GM12873 (cell line): ENCODE measurements around the gene MCFD2.

ENCODE experiments used
- TF ChIP-seq, protein P1 (sequence below): IDR thresholded peaks from 2 replicates; pipeline ENCODE4 v1.5.1; 2012; ENCODE audit warnings: low read depth, mild to moderate bottlenecking, moderate library complexity, low read length, control low read depth; ENCODE audit not compliant: insufficient read depth; ENCODE audit errors: missing control alignments

MCFD2 gene

GRCh38 chr2:46879511-46879910, 36.1 kb downstream of the MCFD2 start:
- TF ChIP-seq, protein P1, sequence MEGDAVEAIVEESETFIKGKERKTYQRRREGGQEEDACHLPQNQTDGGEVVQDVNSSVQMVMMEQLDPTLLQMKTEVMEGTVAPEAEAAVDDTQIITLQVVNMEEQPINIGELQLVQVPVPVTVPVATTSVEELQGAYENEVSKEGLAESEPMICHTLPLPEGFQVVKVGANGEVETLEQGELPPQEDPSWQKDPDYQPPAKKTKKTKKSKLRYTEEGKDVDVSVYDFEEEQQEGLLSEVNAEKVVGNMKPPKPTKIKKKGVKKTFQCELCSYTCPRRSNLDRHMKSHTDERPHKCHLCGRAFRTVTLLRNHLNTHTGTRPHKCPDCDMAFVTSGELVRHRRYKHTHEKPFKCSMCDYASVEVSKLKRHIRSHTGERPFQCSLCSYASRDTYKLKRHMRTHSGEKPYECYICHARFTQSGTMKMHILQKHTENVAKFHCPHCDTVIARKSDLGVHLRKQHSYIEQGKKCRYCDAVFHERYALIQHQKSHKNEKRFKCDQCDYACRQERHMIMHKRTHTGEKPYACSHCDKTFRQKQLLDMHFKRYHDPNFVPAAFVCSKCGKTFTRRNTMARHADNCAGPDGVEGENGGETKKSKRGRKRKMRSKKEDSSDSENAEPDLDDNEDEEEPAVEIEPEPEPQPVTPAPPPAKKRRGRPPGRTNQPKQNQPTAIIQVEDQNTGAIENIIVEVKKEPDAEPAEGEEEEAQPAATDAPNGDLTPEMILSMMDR, result no peak

DNA sequence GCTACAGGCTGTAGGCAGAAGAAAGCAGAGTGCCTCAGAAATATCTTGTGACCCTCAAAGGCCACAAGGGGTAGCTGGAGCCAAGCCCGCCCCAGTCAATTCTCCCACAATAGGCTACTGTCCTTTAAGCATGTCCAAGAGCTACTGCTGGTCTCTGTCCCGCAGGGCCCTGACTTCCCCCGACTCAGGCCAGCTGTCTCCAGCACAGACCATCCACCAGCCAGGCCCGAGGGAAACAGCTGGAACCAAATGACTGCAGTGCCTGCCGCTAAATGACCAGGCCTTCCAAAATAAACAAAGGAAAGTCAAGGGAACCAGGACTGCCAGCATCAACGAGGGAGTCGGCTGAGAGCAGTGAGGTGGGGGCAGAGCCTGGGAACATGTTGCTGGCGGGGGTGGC, 36.7 kb downstream of the MCFD2 start:
- TF ChIP-seq, protein P1, result no peak

- TF ChIP-seq, protein P1, result no peak
These were observed 37.2 kb downstream of the MCFD2 start for GRCh38 chr2:46878240-46878877.

GRCh38 chr2:46877619-46878113, 37.9 kb downstream of the MCFD2 start:
- TF ChIP-seq, protein P1, result no peak

- TF ChIP-seq, protein P1, result peak; percentile 11
These were observed 38.7 kb downstream of the MCFD2 start for GRCh38 chr2:46876741-46877384.

DNA sequence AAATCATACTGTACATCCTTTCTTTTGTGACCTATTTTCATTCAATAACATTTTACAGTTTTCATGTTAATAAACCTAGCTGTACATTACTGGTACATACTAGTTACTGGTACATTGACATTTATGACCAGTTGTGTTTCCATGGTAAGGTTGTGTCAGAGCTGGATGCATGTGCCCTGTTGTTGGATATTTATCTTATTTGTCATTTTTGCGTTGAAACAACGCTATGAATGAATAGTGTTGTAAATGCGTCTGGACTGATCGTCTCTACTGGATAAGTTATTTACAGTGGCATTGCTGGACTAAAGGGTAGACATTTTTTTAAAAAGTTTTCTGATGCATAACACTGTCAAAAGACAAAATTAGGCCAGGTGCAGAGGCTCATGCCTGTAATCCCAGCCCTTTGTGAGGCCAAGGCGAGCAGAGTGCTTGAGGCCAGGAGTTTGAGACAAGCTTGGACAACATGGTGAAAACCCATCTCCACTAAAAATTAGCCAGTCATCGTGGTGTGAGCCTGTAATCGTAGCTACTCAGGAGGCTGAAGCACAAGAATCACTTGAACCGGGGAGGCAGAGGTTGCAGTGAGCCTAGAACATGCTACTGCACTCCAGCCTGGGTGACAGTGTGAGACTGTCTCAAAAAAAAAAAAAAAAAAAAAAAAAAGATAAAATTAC, 40.2 kb downstream of the MCFD2 start:
- TF ChIP-seq, protein P1, result no peak

DNA sequence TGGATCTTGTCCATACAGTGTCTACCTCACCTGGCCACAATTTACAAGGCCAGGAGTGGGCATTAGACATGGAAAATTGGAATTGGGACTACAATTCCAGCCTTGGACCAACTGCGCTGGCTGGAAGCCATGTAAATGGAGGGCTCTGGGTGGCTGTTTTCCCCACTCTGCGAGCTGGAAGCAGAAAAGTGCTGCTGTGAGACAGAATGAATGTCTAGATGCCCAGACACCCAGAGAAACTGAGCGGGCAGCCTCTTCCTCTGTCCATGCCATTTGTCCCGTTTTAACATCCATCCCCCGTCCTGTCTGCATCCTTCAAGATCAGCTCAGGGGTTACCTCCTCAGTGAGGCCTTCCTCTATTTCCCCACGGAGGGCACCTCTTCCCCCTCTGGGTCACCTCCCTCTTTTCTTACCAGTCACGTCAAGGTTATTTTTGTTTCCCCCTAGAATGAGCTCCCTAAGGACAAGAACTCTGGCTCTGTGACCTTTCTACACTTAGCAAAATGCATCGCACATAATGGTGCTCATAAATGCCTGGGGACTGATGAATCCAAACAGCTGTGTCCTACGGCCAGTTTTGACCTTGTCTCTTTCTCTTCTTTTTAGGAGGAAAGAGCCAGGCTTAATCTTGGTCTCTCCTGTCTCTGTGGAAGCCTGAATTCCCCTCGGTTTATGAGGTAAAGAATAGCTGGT, 41.2 kb downstream of the MCFD2 start:
- TF ChIP-seq, protein P1, result no peak
